A549 (cell line): Measurements from ENCODE around the gene AUTS2. TPM values are rescaled to one million over a fixed set of nuclear protein-coding genes. Genes with fewer than 3 reads are reported as not detected.

ENCODE experiments used
- ATAC-seq, 2 experiments: fragments of 200-7000 bp in 1 of 2; fragments of >200 bp in 1 of 2; cut with Nextera tagmentation in 1 of 2; cut with Tn5 transposase in 1 of 2; 3 replicates each; pipeline versions ENCODE4 v1.8.0 to v1.9.1; 2018 to 2020; ENCODE audit warnings: mild to moderate bottlenecking in 1 of 2, moderate library complexity in 1 of 2
- CTCF ChIA-PET: fragments of 300-600 bp; sonication (Branson Sonifier 250); formaldehyde crosslinking; extraction: SDS; loops from one replicate; lab custom pipeline; 2021; ENCODE audit warnings: antibody characterized with exemption, inconsistent platforms; lab: Yijun Ruan, JAX
- POLR2A ChIA-PET: fragments of 350-600 bp; formaldehyde crosslinking; extraction: SDS; loops from one replicate; lab custom pipeline; 2021; ENCODE audit warnings: antibody characterized with exemption, inconsistent platforms; lab: Yijun Ruan, JAX
- DNase-seq, 2 experiments: peaks; one replicate each; pipeline versions ENCODE4 v3.0.0 to v3.0.0-alpha.2; 2011 to 2016; ENCODE audit warnings: low read depth in 1 of 2, low spot score in 1 of 2
- FAIRE-seq: peaks from 2 replicates; lab custom pipeline; 2011; peaks lifted over from hg19 to GRCh38; lab: Jason Lieb, UNC
- H3K27ac ChIP-seq, 2 experiments: fragments of >200 bp; sonication (Bioruptor Twin); formaldehyde crosslinking; 3 replicates each; pipeline ENCODE4 v1.5.1; 2016 to 2017
- H3K4me1 ChIP-seq: fragments of >200 bp; sonication (Bioruptor Twin); formaldehyde crosslinking; 3 replicates; pipeline ENCODE4 v1.6.1; 2016
- H3K4me2 ChIP-seq: fragments of >200 bp; sonication (Bioruptor Twin); formaldehyde crosslinking; 3 replicates; pipeline ENCODE4 v1.6.1; 2016
- H3K4me3 ChIP-seq: fragments of >200 bp; sonication (Bioruptor Twin); formaldehyde crosslinking; 3 replicates; pipeline ENCODE4 v1.5.1; 2016
- H3K9me3 ChIP-seq: fragments of >200 bp; sonication (Bioruptor Twin); formaldehyde crosslinking; 3 replicates; pipeline ENCODE4 v1.6.1; 2016
- CBX8 ChIP-seq: fragments of 200-600 bp; sonication (generic); IDR thresholded peaks from 2 replicates; pipeline ENCODE4 v1.6.1; 2016
- CEBPB ChIP-seq, 2 experiments: fragments of >200 bp in 1 of 2; sonication (Bioruptor Twin) in 1 of 2; formaldehyde crosslinking in 1 of 2; IDR thresholded peaks; 2 replicates each; pipeline ENCODE4 v1.6.1; 2012 to 2016
- CHD2 ChIP-seq: fragments of 150-350 bp; IDR thresholded peaks from 2 replicates; pipeline ENCODE4 v1.6.1; 2014; ENCODE audit warnings: low read length; ENCODE audit not compliant: partially characterized antibody
- EHMT2 ChIP-seq: fragments of 200-600 bp; sonication (generic); IDR thresholded peaks from 2 replicates; pipeline ENCODE4 v1.6.1; 2016; ENCODE audit warnings: antibody characterized with exemption, low read depth, mild to moderate bottlenecking, moderate library complexity
- FOSB ChIP-seq: fragments of 250-450 bp; sonication (Bioruptor Pico); IDR thresholded peaks from 2 replicates; pipeline ENCODE4 v1.5.0; 2020; ENCODE audit warnings: mild to moderate bottlenecking, moderate library complexity
- FOSL2 ChIP-seq, 2 experiments: fragments of 450-650 bp in 1 of 2; fragments of >200 bp in 1 of 2; sonication (Bioruptor Twin) in 1 of 2; formaldehyde crosslinking; IDR thresholded peaks; 2 replicates each; pipeline versions ENCODE4 v1.5.0 to v1.6.1; 2016 to 2020; ENCODE audit warnings: mild to moderate bottlenecking in 1 of 2, moderate library complexity in 1 of 2
- FOXS1 ChIP-seq: fragments of 250-450 bp; sonication (Bioruptor Pico); IDR thresholded peaks from 2 replicates; pipeline ENCODE4 v1.5.0; 2020; ENCODE audit warnings: mild to moderate bottlenecking, moderate library complexity
- GATA3 ChIP-seq: IDR thresholded peaks from 2 replicates; pipeline ENCODE4 v1.6.1; 2012; ENCODE audit warnings: borderline replicate concordance
- HEYL ChIP-seq: fragments of 250-450 bp; sonication (Bioruptor Pico); IDR thresholded peaks from 2 replicates; pipeline ENCODE4 v1.8.0; 2021; ENCODE audit warnings: mild to moderate bottlenecking, moderate library complexity
- HOXB5 ChIP-seq: fragments of 250-450 bp; sonication (Bioruptor Pico); IDR thresholded peaks from 2 replicates; pipeline ENCODE4 v1.5.0; 2020; ENCODE audit warnings: mild to moderate bottlenecking, moderate library complexity
- JUNB ChIP-seq: fragments of >200 bp; sonication (Bioruptor Twin); formaldehyde crosslinking; IDR thresholded peaks from 2 replicates; pipeline ENCODE4 v1.6.1; 2016
- MYC ChIP-seq: IDR thresholded peaks from 2 replicates; pipeline ENCODE4 v1.6.1; 2012; ENCODE audit warnings: mild to moderate bottlenecking, inconsistent platforms, low read length, improper control_type of control experiment, borderline replicate concordance
- NPAS2 ChIP-seq: fragments of 250-450 bp; sonication (Bioruptor Pico); IDR thresholded peaks from 2 replicates; pipeline ENCODE4 v1.8.0; 2022; ENCODE audit warnings: mild to moderate bottlenecking, moderate library complexity, borderline replicate concordance
- POLR2AphosphoS2 ChIP-seq: conservative IDR thresholded peaks from 2 replicates; pipeline ENCODE4 v1.6.1; 2012; ENCODE audit warnings: low read length, improper control_type of control experiment, inconsistent platforms
- RNF2 ChIP-seq: fragments of 200-600 bp; sonication (generic); IDR thresholded peaks from 2 replicates; pipeline ENCODE4 v1.6.1; 2016; ENCODE audit warnings: low read depth, mild to moderate bottlenecking, antibody characterized with exemption, moderate library complexity, borderline replicate concordance
- SMC3 ChIP-seq: fragments of >200 bp; sonication (Bioruptor Twin); formaldehyde crosslinking; IDR thresholded peaks from 3 replicates; pipeline ENCODE4 v1.6.1; 2018; ENCODE audit warnings: inconsistent platforms
- SREBF2 ChIP-seq: fragments of 450-650 bp; IDR thresholded peaks from 2 replicates; pipeline ENCODE4 v1.6.1; 2014; ENCODE audit warnings: mild to moderate bottlenecking, moderate library complexity
- TFCP2L1 ChIP-seq: fragments of 250-450 bp; sonication (Bioruptor Pico); IDR thresholded peaks from 2 replicates; pipeline ENCODE4 v1.5.0; 2021; ENCODE audit warnings: mild to moderate bottlenecking
- ZNF302 ChIP-seq: fragments of 250-450 bp; sonication (Bioruptor Pico); IDR thresholded peaks from 2 replicates; pipeline ENCODE4 v1.9.0; 2021; ENCODE audit warnings: inconsistent platforms, mild to moderate bottlenecking, moderate library complexity
- WGBS: methylation state at CpG from one replicate; pipeline ENCODE4 v1.1.6; 2017; ENCODE audit errors: missing lambda C conversion rate; 5-methylcytosine and 5-hydroxymethylcytosine counted together
- polyA plus RNA-seq, 4 experiments: library from polyadenylated mRNA; depleted of rRNA in 3 of 4; stranded (reverse); fragments of >200 nt; fragmentation: RNase III in 1 of 4; extraction: RNeasy Plus Mini Kit Qiagen cat#74134 plus additional on column Dnase treatment in 1 of 4; gene quantifications; 2 replicates in 3 of 4; 3 replicates in 1 of 4; pipeline ENCODE4 v1.2.3, GENCODE V29; 2011 to 2017
- TF ChIP-seq, protein P1 (sequence below): IDR thresholded peaks from 2 replicates; pipeline ENCODE4 v1.6.1; 2012; ENCODE audit warnings: low read depth, borderline replicate concordance
- TF ChIP-seq, protein P2 (sequence below): fragments of >200 bp; sonication (Bioruptor Twin); formaldehyde crosslinking; IDR thresholded peaks from 2 replicates; pipeline ENCODE4 v1.6.1; 2016
- TF ChIP-seq, protein P3 (sequence below): IDR thresholded peaks from 2 replicates; pipeline ENCODE4 v1.6.1; 2012
- TF ChIP-seq, protein P4 (sequence below): fragments of 250-450 bp; sonication (Bioruptor Pico); IDR thresholded peaks from 2 replicates; pipeline ENCODE4 v1.5.0; 2020; ENCODE audit warnings: low read depth, mild to moderate bottlenecking, moderate library complexity

The AUTS2 gene
- polyA plus RNA-seq, 2 of the 4 experiments (the other 2 are of a cell fraction): 1.6 to 3.6 TPM

DNA sequence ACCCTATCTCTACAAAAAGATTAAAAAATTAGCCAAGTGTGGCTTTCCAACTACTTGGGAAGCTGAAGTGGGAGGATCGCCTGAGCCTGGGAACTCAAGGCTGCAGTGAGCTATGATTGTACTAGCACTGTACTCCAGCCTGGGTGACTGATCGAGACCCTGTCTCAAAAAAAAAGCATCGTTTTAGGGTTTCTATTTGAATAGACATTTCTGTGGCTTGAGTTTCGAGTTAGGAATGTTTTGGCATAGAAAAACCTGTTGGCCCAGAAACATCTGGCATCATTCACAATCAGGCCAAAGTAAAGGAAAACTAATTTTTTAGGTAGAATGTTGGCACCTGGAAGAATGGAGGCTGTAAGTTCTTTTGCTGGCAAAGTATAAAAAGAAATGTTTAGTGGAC is 72.4 kb downstream of the AUTS2 start:
- Histone ChIP-seq H3K4me1 (no peaks in the 10 kb centered on the region), H3K4me2 (no peak overlapping the region), H3K27ac (no peak overlapping the region), H3K4me3 (no peak overlapping the region), H3K9me3 (no peaks in the 10 kb centered on the region)
- ChIA-PET CTCF (no interaction called here), POLR2A (no interaction called here)
- TF ChIP-seq SMC3: no peak
- TF ChIP-seq ZNF302 (CRISPR knock-in tag): no peak
- FAIRE-seq (no peak), DNase-seq (no peak), ATAC-seq (no peak)
- 35% methylated on average over 4 of the region's 4 CpGs for WGBS

DNA sequence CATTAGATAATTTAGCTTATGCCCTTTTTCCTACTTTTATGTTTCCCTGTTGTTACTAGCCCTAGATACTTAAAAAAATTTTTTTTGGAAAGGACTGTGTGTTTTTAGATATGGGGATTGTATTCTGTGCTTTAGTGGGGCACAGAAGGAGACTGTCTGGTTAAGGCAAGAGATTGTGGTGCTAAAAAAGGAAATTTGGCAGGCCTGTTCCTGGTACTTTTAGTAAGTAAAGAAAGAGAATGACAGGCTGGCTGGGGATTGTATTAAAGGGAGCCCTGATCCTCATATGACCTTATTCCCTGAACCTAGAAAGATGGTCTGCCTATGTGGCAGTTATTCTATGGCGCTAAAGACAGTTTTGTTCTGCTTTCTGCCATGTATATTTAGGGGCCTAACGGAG is 74.8 kb downstream of the AUTS2 start:
- no peaks in the 10 kb centered on the region for H3K9me3 ChIP-seq
- no peak overlapping the region for H3K4me2 ChIP-seq
- FAIRE-seq (no peak), DNase-seq (no peak), ATAC-seq (no peak)
- no peaks in the 10 kb centered on the region for H3K4me1 ChIP-seq
- no peak for TF ChIP-seq HOXB5
- no peak for TF ChIP-seq POLR2AphosphoS2
- no peak for TF ChIP-seq GATA3
- no peak for TF ChIP-seq SMC3
- TF ChIP-seq, protein P1, sequence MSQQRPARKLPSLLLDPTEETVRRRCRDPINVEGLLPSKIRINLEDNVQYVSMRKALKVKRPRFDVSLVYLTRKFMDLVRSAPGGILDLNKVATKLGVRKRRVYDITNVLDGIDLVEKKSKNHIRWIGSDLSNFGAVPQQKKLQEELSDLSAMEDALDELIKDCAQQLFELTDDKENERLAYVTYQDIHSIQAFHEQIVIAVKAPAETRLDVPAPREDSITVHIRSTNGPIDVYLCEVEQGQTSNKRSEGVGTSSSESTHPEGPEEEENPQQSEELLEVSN: no peak
- TF ChIP-seq HEYL (CRISPR knock-in tag): no peak
- TF ChIP-seq JUNB: no peak
- no peak for TF ChIP-seq RNF2
- TF ChIP-seq CEBPB (IDR thresholded peaks at IDR 0.05): no peak
- TF ChIP-seq, protein P2, sequence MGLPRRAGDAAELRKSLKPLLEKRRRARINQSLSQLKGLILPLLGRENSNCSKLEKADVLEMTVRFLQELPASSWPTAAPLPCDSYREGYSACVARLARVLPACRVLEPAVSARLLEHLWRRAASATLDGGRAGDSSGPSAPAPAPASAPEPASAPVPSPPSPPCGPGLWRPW: no peak
- no peak for TF ChIP-seq FOSB (CRISPR knock-in tag)
- TF ChIP-seq, protein P3, sequence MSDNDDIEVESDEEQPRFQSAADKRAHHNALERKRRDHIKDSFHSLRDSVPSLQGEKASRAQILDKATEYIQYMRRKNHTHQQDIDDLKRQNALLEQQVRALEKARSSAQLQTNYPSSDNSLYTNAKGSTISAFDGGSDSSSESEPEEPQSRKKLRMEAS: no peak
- TF ChIP-seq, protein P4, sequence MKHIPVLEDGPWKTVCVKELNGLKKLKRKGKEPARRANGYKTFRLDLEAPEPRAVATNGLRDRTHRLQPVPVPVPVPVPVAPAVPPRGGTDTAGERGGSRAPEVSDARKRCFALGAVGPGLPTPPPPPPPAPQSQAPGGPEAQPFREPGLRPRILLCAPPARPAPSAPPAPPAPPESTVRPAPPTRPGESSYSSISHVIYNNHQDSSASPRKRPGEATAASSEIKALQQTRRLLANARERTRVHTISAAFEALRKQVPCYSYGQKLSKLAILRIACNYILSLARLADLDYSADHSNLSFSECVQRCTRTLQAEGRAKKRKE: no peak
- no peak for TF ChIP-seq CHD2
- no peak for TF ChIP-seq MYC
- no peak for TF ChIP-seq CBX8
- H3K4me3 ChIP-seq: no peak overlapping the region
- CTCF ChIA-PET: interaction anchor here (0.6 kb wide), 1 partner anchor 579 kb away, joined by 3 read pairs; no protein-coding TSS in a partner anchor
- POLR2A ChIA-PET: no interaction called here
- WGBS: 54% methylated on average over 2 of the region's 2 CpGs
- no peak overlapping the region for H3K27ac ChIP-seq

DNA sequence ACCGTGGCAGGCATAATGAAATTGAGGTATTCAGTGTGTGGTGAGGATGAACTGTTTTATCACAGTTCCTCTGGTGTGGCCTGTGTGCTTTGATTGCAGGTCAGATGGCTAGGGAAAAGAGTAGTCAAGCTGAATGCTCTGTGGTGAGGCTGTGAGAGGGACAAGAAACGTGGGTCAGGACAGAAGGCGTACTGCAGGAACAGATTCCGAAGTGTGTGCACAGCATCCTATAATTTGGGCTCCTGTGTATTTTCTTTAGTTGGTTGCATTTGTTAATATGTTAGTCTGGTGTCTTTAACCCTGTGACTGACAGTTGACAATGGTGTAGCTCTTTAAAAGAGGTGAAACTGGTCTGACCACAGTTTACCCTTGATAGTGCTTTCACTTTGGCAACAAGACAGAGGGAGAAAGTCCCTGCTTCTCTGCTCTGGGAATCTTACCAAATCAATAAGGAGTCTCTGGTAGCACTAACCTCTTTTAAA is 76.5 kb downstream of the AUTS2 start:
- no peak for ATAC-seq
- no peak overlapping the region for H3K4me3 ChIP-seq
- H3K9me3 ChIP-seq: no peaks in the 10 kb centered on the region
- no peak for FAIRE-seq
- POLR2A ChIA-PET: no interaction called here
- TF ChIP-seq EHMT2: no peak
- no peak for TF ChIP-seq TFCP2L1 (CRISPR knock-in tag)
- no peak for TF ChIP-seq SREBF2
- no peak for TF ChIP-seq NPAS2 (CRISPR knock-in tag)
- no peak for TF ChIP-seq JUNB
- no peak for TF ChIP-seq FOSL2 (IDR thresholded peaks at IDR 0.05)
- TF ChIP-seq FOSL2 (CRISPR knock-in tag; IDR thresholded peaks at IDR 0.05): no peak
- no peak for TF ChIP-seq FOSB (CRISPR knock-in tag)
- TF ChIP-seq, protein P2: no peak
- TF ChIP-seq, protein P4: no peak
- TF ChIP-seq FOXS1: no peak
- H3K27ac ChIP-seq: no peak overlapping the region
- no peak overlapping the region for H3K4me2 ChIP-seq
- no peaks in the 10 kb centered on the region for H3K4me1 ChIP-seq
- 61% methylated on average over 4 of the region's 4 CpGs for WGBS
- DNase-seq: no peak
- CTCF ChIA-PET: interaction anchor here (0.6 to 1.4 kb wide), 2 partner anchors 10 to 1202 kb away, joined by 3 to 4 read pairs; no protein-coding TSS in a partner anchor
